SU-DHL-6 (cell line): ENCODE results near the gene RAB44.

Experiments
- CTCF ChIP-seq: fragments of 200-600 bp; sonication (generic); IDR thresholded peaks from one replicate; pipeline ENCODE4 v1.5.1; 2017; ENCODE audit warnings: antibody characterized with exemption, mild to moderate bottlenecking, low read length, moderate library complexity; ENCODE audit not compliant: insufficient read depth, poor library complexity, severe bottlenecking
- EZH2phosphoT487 ChIP-seq: fragments of 200-600 bp; sonication (generic), shearing (Covaris generic); conservative IDR thresholded peaks from 2 replicates; pipeline ENCODE4 v1.6.1; 2018; ENCODE audit warnings: mild to moderate bottlenecking, antibody characterized with exemption, low read length, moderate library complexity, mixed read lengths

GRCh38 chr6:36751091-36751490 lies 53.5 kb downstream of the RAB44 start:
- TF ChIP-seq CTCF (no peak), EZH2phosphoT487 (no peak)
